DND-41 (cell line): ENCODE measurements around the gene DNPEP.

Experiments
- EZH2 ChIP-seq: IDR thresholded peaks from 3 replicates; pipeline ENCODE4 v1.6.1; 2012; ENCODE audit warnings: borderline replicate concordance, low read depth, mild to moderate bottlenecking, moderate library complexity, low read length, inconsistent platforms; ENCODE audit not compliant: severe bottlenecking
- TF ChIP-seq, protein P1 (sequence below): IDR thresholded peaks from 2 replicates; pipeline ENCODE4 v1.5.1; 2012; ENCODE audit warnings: borderline replicate concordance, low read length, moderate library complexity, mild to moderate bottlenecking; ENCODE audit not compliant: poor library complexity, severe bottlenecking; ENCODE audit errors: extremely low read depth

- TF ChIP-seq, protein P1, sequence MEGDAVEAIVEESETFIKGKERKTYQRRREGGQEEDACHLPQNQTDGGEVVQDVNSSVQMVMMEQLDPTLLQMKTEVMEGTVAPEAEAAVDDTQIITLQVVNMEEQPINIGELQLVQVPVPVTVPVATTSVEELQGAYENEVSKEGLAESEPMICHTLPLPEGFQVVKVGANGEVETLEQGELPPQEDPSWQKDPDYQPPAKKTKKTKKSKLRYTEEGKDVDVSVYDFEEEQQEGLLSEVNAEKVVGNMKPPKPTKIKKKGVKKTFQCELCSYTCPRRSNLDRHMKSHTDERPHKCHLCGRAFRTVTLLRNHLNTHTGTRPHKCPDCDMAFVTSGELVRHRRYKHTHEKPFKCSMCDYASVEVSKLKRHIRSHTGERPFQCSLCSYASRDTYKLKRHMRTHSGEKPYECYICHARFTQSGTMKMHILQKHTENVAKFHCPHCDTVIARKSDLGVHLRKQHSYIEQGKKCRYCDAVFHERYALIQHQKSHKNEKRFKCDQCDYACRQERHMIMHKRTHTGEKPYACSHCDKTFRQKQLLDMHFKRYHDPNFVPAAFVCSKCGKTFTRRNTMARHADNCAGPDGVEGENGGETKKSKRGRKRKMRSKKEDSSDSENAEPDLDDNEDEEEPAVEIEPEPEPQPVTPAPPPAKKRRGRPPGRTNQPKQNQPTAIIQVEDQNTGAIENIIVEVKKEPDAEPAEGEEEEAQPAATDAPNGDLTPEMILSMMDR = no peak
- TF ChIP-seq EZH2 = no peak
These were observed 48.0 kb upstream of the DNPEP start for GRCh38 chr2:219435701-219436100.
